Measurements from ENCODE around the gene CADM1. TPM values are rescaled to one million over a fixed set of nuclear protein-coding genes. Genes with fewer than 3 reads are reported as not detected.

CADM1 gene
- total RNA-seq, 1 experiment from 2014 or later = 0.79 TPM

- Histone ChIP-seq H3K9ac (ENCODE audit: low read length) (no peak overlapping the region), H3K9me2 (ENCODE audit: insufficient read depth) (no peaks in the 10 kb centered on the region), H3K79me2 (ENCODE audit: insufficient read depth, low read length) (no peaks in the 10 kb centered on the region), H3K27ac (ENCODE audit: low read depth, low read length) (no peak overlapping the region), H3K27me3 (ENCODE audit: insufficient read depth, low read length) (no peaks in the 10 kb centered on the region), H3K9me3 (ENCODE audit: control insufficient read depth in 1 of 2, insufficient read depth in 1 of 2, low read depth in 1 of 2, low read length in 2 of 2) (no peaks in the 10 kb centered on the region; a peak in 1 of 4 replicates), H3K4me2 (ENCODE audit: low read length) (no peak overlapping the region), H4K20me1 (ENCODE audit: insufficient read depth) (no peaks in the 10 kb centered on the region), H3K36me3 (ENCODE audit: control insufficient read depth in 1 of 2, insufficient read depth in 2 of 2, low read length in 2 of 2) (no peaks in the 10 kb centered on the region), H2AFZ (ENCODE audit: low read depth, low read length, poor library complexity, severe bottlenecking) (no peak overlapping the region), H3K4me3 (replicated peaks in 1 of 2; ENCODE audit: low read depth in 1 of 2, low read length in 2 of 2) (no peak overlapping the region), H3K4me1 (ENCODE audit: control insufficient read depth in 1 of 2, insufficient read depth in 2 of 2, low read length in 2 of 2) (no peaks in the 10 kb centered on the region)
- ChIA-PET CTCF (no interaction called here), POLR2A (no interaction called here), RAD21 (ENCODE audit: low non-redundant PET in 1 of 2, low total read pairs in 2 of 2, uncharacterized antibody in 2 of 2, unreplicated experiment in 2 of 2) (no interaction called here)
- no TSS peak for BruUV-seq (replicated peaks)
- intact Hi-C loops (cut with micrococcal nuclease) = no loop called here
- TF ChIP-seq POLR2A (IDR thresholded peaks at IDR 0.05; ENCODE audit: borderline replicate concordance, extremely low read depth, insufficient read depth, insufficient read length) (no peak), TCF7L2 (IDR thresholded peaks at IDR 0.05; ENCODE audit: borderline replicate concordance, extremely low read depth, insufficient read depth, insufficient read length) (no peak), ZNF274 (IDR thresholded peaks at IDR 0.05; ENCODE audit: low read depth, low read length) (no peak), ZFX (IDR thresholded peaks at IDR 0.05) (no peak), SP1 (IDR thresholded peaks at IDR 0.05; ENCODE audit: low read depth) (no peak), ELF1 (IDR thresholded peaks at IDR 0.05; ENCODE audit: borderline replicate concordance, low read depth) (no peak), REST (IDR thresholded peaks at IDR 0.05; ENCODE audit: low read depth) (no peak), POLR2AphosphoS5 (IDR thresholded peaks at IDR 0.05; ENCODE audit: low read depth, low read length) (no peak), FOSL1 (IDR thresholded peaks at IDR 0.05; ENCODE audit: low read depth) (no peak), CEBPB (IDR thresholded peaks at IDR 0.05; ENCODE audit: low read depth) (no peak), EZH2phosphoT487 (IDR thresholded peaks at IDR 0.05; ENCODE audit: borderline replicate concordance) (no peak), YY1 (IDR thresholded peaks at IDR 0.05; ENCODE audit: extremely low read depth, insufficient replicate concordance, low read depth, low read length) (no peak), SRF (IDR thresholded peaks at IDR 0.05; ENCODE audit: low read depth) (no peak), CBX3 (IDR thresholded peaks at IDR 0.05; ENCODE audit: low read depth) (no peak), MAX (IDR thresholded peaks at IDR 0.05) (no peak), ZBTB33 (IDR thresholded peaks at IDR 0.05; ENCODE audit: extremely low read depth, insufficient replicate concordance, low read length) (no peak), RAD21 (IDR thresholded peaks at IDR 0.05; ENCODE audit: low read depth) (no peak), CTCF (IDR thresholded peaks at IDR 0.05 in 2 of 3, conservative IDR thresholded peaks at IDR 0.05 in 1 of 3; ENCODE audit: borderline replicate concordance in 1 of 3, insufficient read depth in 1 of 3, low read depth in 2 of 3, low read length in 2 of 3) (no peak)
- ATAC-seq (no peak), DNase-seq (ENCODE audit: low read depth, low spot score) (no peak)
These were observed 337.4 kb downstream of the CADM1 start for GRCh38 chr11:115166820-115167219.

Measured in HCT116 (cell line).